SK-N-MC (cell line): Measurements from ENCODE around the gene UHRF2.

Experiments used
- DNase-seq: peaks from one replicate; pipeline ENCODE4 v3.0.0-alpha.2; 2011; ENCODE audit warnings: low read depth, low spot score
- H3K27ac ChIP-seq: fragments of 200-600 bp; sonication (generic); 2 replicates; pipeline ENCODE4 v1.5.1; 2016; ENCODE audit warnings: mixed run types
- H3K36me3 ChIP-seq: fragments of 200-600 bp; sonication (generic); 2 replicates; pipeline ENCODE4 v1.6.1; 2017; ENCODE audit warnings: antibody characterized with exemption, low read length, mixed read lengths; ENCODE audit not compliant: insufficient read depth
- H3K4me3 ChIP-seq: fragments of 200-600 bp; sonication (generic); 2 replicates; pipeline ENCODE4 v1.5.1; 2016
- H3K9ac ChIP-seq: fragments of 200-600 bp; sonication (generic); 2 replicates; pipeline ENCODE4 v1.8.0; 2017; ENCODE audit warnings: mixed run types, mixed read lengths; ENCODE audit not compliant: insufficient read length
- H3K9me3 ChIP-seq: fragments of 200-600 bp; sonication (generic); 2 replicates; pipeline ENCODE4 v1.6.1; 2017; ENCODE audit warnings: low read depth, mild to moderate bottlenecking, antibody characterized with exemption, low read length, moderate library complexity, mixed read lengths
- EZH2 ChIP-seq: fragments of 200-600 bp; sonication (generic); IDR thresholded peaks from one replicate; pipeline ENCODE4 v1.6.1; 2017; ENCODE audit warnings: antibody characterized with exemption
- FOXP2 ChIP-seq: optimal IDR thresholded peaks from 2 replicates; pipeline ENCODE3; 2011; ENCODE audit warnings: mild to moderate bottlenecking, moderate library complexity; ENCODE audit not compliant: insufficient read depth; ENCODE audit errors: extremely low read length, control extremely low read depth
- POLR2AphosphoS5 ChIP-seq: IDR thresholded peaks from 2 replicates; pipeline ENCODE4 v1.6.1; 2012; ENCODE audit warnings: mild to moderate bottlenecking, low read depth, low read length, borderline replicate concordance

UHRF2 gene

GRCh38 chr9:6488395-6488794, 75.4 kb downstream of the UHRF2 start:
- Histone ChIP-seq H3K9ac (no peak overlapping the region), H3K27ac (no peak overlapping the region), H3K9me3 (no peaks in the 10 kb centered on the region), H3K36me3 (peaks cover 45% of the 10 kb centered on the region), H3K4me3 (no peak overlapping the region)
- TF ChIP-seq EZH2 (no peak), POLR2AphosphoS5 (no peak), FOXP2 (no peak)
- no peak for DNase-seq

- Histone ChIP-seq H3K27ac (no peak overlapping the region), H3K9me3 (no peaks in the 10 kb centered on the region), H3K4me3 (no peak overlapping the region), H3K9ac (no peak overlapping the region), H3K36me3 (peaks cover 52% of the 10 kb centered on the region)
- TF ChIP-seq FOXP2 (no peak), POLR2AphosphoS5 (no peak), EZH2 (no peak)
- no peak for DNase-seq
Measured at GRCh38 chr9:6489099-6489498, 76.1 kb downstream of the UHRF2 start.

- Histone ChIP-seq H3K36me3 (peaks cover 46% of the 10 kb centered on the region), H3K27ac (no peak overlapping the region), H3K9me3 (no peaks in the 10 kb centered on the region), H3K4me3 (no peak overlapping the region), H3K9ac (no peak overlapping the region)
- TF ChIP-seq EZH2, result no peak
- TF ChIP-seq FOXP2, result no peak
- no peak for TF ChIP-seq POLR2AphosphoS5
- DNase-seq, result no peak
Measured at GRCh38 chr9:6490863-6491262, 77.9 kb downstream of the UHRF2 start.

- TF ChIP-seq POLR2AphosphoS5, result no peak
- TF ChIP-seq FOXP2, result no peak
- TF ChIP-seq EZH2, result no peak
- H3K36me3 ChIP-seq, result peaks cover 51% of the 10 kb centered on the region
Measured at GRCh38 chr9:6495466-6495865, 82.5 kb downstream of the UHRF2 start.

GRCh38 chr9:6498982-6499381, 86.0 kb downstream of the UHRF2 start:
- H3K9ac ChIP-seq, result no peak overlapping the region
- H3K4me3 ChIP-seq, result no peak overlapping the region
- no peak for TF ChIP-seq EZH2
- TF ChIP-seq POLR2AphosphoS5, result no peak
- no peak for TF ChIP-seq FOXP2
- no peak for DNase-seq
- H3K9me3 ChIP-seq, result no peaks in the 10 kb centered on the region
- peaks cover 57% of the 10 kb centered on the region for H3K36me3 ChIP-seq
- H3K27ac ChIP-seq, result no peak overlapping the region

More at GRCh38 chr9:6495466-6495865, 82.5 kb downstream of the UHRF2 start:
- Histone ChIP-seq H3K4me3 (no peak overlapping the region), H3K27ac (no peak overlapping the region), H3K9me3 (no peaks in the 10 kb centered on the region), H3K9ac (no peak overlapping the region)
- no peak for DNase-seq

- TF ChIP-seq POLR2AphosphoS5, result no peak
- TF ChIP-seq EZH2, result no peak
- no peak for TF ChIP-seq FOXP2
- Histone ChIP-seq H3K9ac (no peak overlapping the region), H3K4me3 (no peak overlapping the region), H3K36me3 (peaks cover 76% of the 10 kb centered on the region), H3K27ac (no peak overlapping the region), H3K9me3 (no peaks in the 10 kb centered on the region)
- no peak for DNase-seq
Measured at GRCh38 chr9:6501526-6502210, 88.7 kb downstream of the UHRF2 start.

GRCh38 chr9:6502399-6502798, 89.4 kb downstream of the UHRF2 start:
- no peak overlapping the region for H3K4me3 ChIP-seq
- H3K36me3 ChIP-seq, result peaks cover 76% of the 10 kb centered on the region
- TF ChIP-seq EZH2 (no peak), FOXP2 (no peak), POLR2AphosphoS5 (no peak)
- H3K9me3 ChIP-seq, result no peaks in the 10 kb centered on the region
- DNase-seq, result no peak
- H3K27ac ChIP-seq, result no peak overlapping the region
- H3K9ac ChIP-seq, result no peak overlapping the region

- no peak overlapping the region for H3K9ac ChIP-seq
- H3K9me3 ChIP-seq, result no peaks in the 10 kb centered on the region
- DNase-seq, result no peak
- H3K36me3 ChIP-seq, result peaks cover 65% of the 10 kb centered on the region
- H3K27ac ChIP-seq, result no peak overlapping the region
- no peak for TF ChIP-seq POLR2AphosphoS5
- H3K4me3 ChIP-seq, result no peak overlapping the region
Measured at GRCh38 chr9:6506571-6506970, 93.6 kb downstream of the UHRF2 start.

GRCh38 chr9:6512085-6512657, 99.2 kb downstream of the UHRF2 start:
- Histone ChIP-seq H3K36me3 (peaks cover 32% of the 10 kb centered on the region), H3K4me3 (no peak overlapping the region), H3K9ac (no peak overlapping the region), H3K9me3 (no peaks in the 10 kb centered on the region), H3K27ac (no peak overlapping the region)
- TF ChIP-seq EZH2, result no peak
- no peak for TF ChIP-seq FOXP2
- no peak for TF ChIP-seq POLR2AphosphoS5
- no peak for DNase-seq
